PFSK-1 (cell line): Measurements from ENCODE around the gene NR3C2.

Experiments
- FOXP2 ChIP-seq: optimal IDR thresholded peaks from 2 replicates; pipeline ENCODE3; 2011; ENCODE audit warnings: borderline replicate concordance, control low read depth, inconsistent platforms; ENCODE audit not compliant: insufficient read depth; ENCODE audit errors: extremely low read length, extremely low read depth
- POLR2AphosphoS5 ChIP-seq: IDR thresholded peaks from 2 replicates; pipeline ENCODE4 v1.6.1; 2012; ENCODE audit warnings: low read depth, mild to moderate bottlenecking, control low read depth, low read length, moderate library complexity
- SIN3A ChIP-seq: IDR thresholded peaks from 2 replicates; pipeline ENCODE4 v1.6.1; 2012; ENCODE audit warnings: mild to moderate bottlenecking, low read length, moderate library complexity, borderline replicate concordance; ENCODE audit not compliant: insufficient read depth
- TAF1 ChIP-seq: IDR thresholded peaks from 2 replicates; pipeline ENCODE4 v1.6.1; 2012; ENCODE audit warnings: low read length, control low read depth, borderline replicate concordance; ENCODE audit not compliant: insufficient read depth
- TF ChIP-seq, protein P1 (sequence below), 2 experiments: IDR thresholded peaks; 2 replicates each; pipeline versions ENCODE4 v1.6.1 to v1.8.0; 2011 to 2012; ENCODE audit warnings: low read depth in 2 of 2, low read length in 2 of 2, control low read depth in 1 of 2, inconsistent platforms in 1 of 2, mild to moderate bottlenecking in 1 of 2, moderate library complexity in 1 of 2; ENCODE audit not compliant: insufficient read depth in 1 of 2

Gene NR3C2

DNA sequence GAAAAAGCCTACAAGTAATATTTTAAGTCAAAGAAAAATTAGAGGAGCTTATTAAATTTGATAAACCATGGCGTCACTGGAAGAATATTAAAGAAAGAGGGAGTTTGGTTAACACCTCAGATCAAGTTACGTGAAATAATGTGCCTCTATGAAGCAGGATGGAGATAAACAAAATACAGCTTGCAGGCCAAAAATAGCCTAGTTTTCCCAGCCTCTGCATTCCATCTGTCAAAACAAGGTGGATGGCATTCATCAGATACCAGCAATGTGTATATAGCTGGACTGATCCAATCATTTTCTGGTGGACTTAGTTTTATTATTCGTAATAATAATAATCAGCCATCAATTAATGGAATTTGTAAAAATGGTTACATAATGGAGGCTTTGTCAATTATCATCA, 230.7 kb downstream of the NR3C2 start:
- TF ChIP-seq, protein P1, sequence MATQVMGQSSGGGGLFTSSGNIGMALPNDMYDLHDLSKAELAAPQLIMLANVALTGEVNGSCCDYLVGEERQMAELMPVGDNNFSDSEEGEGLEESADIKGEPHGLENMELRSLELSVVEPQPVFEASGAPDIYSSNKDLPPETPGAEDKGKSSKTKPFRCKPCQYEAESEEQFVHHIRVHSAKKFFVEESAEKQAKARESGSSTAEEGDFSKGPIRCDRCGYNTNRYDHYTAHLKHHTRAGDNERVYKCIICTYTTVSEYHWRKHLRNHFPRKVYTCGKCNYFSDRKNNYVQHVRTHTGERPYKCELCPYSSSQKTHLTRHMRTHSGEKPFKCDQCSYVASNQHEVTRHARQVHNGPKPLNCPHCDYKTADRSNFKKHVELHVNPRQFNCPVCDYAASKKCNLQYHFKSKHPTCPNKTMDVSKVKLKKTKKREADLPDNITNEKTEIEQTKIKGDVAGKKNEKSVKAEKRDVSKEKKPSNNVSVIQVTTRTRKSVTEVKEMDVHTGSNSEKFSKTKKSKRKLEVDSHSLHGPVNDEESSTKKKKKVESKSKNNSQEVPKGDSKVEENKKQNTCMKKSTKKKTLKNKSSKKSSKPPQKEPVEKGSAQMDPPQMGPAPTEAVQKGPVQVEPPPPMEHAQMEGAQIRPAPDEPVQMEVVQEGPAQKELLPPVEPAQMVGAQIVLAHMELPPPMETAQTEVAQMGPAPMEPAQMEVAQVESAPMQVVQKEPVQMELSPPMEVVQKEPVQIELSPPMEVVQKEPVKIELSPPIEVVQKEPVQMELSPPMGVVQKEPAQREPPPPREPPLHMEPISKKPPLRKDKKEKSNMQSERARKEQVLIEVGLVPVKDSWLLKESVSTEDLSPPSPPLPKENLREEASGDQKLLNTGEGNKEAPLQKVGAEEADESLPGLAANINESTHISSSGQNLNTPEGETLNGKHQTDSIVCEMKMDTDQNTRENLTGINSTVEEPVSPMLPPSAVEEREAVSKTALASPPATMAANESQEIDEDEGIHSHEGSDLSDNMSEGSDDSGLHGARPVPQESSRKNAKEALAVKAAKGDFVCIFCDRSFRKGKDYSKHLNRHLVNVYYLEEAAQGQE (IDR thresholded peaks at IDR 0.05; ENCODE audit: insufficient read depth in 1 of 2, low read depth in 2 of 2, low read length in 2 of 2): no peak
- no peak for TF ChIP-seq FOXP2
- TF ChIP-seq SIN3A: no peak
- TF ChIP-seq TAF1: no peak
- no peak for TF ChIP-seq POLR2AphosphoS5

- TF ChIP-seq, protein P1 (IDR thresholded peaks at IDR 0.05; ENCODE audit: insufficient read depth in 1 of 2, low read depth in 2 of 2, low read length in 2 of 2): no peak
- no peak for TF ChIP-seq SIN3A
- TF ChIP-seq FOXP2: no peak
- no peak for TF ChIP-seq TAF1
Observed at GRCh38 chr4:148210661-148211060, 231.6 kb downstream of the NR3C2 start.

- TF ChIP-seq, protein P1 (IDR thresholded peaks at IDR 0.05; ENCODE audit: insufficient read depth in 1 of 2, low read depth in 2 of 2, low read length in 2 of 2): peak; percentile 73 to 92
- TF ChIP-seq FOXP2 (no peak), SIN3A (no peak), TAF1 (no peak), POLR2AphosphoS5 (no peak)
Observed at GRCh38 chr4:148207068-148207467, 235.1 kb downstream of the NR3C2 start.

- TF ChIP-seq FOXP2 (no peak), SIN3A (no peak), POLR2AphosphoS5 (no peak), TAF1 (no peak)
- TF ChIP-seq, protein P1 (IDR thresholded peaks at IDR 0.05; ENCODE audit: insufficient read depth in 1 of 2, low read depth in 2 of 2, low read length in 2 of 2): no peak
Observed at GRCh38 chr4:148205476-148205875, 236.7 kb downstream of the NR3C2 start.

- TF ChIP-seq TAF1 (no peak), SIN3A (no peak), POLR2AphosphoS5 (no peak), FOXP2 (no peak)
- TF ChIP-seq, protein P1 (IDR thresholded peaks at IDR 0.05; ENCODE audit: insufficient read depth in 1 of 2, low read depth in 2 of 2, low read length in 2 of 2): no peak
Observed at GRCh38 chr4:148204892-148205291, 237.3 kb downstream of the NR3C2 start.
